SU-DHL-6 (cell line): ENCODE data around the gene CADPS.

Experiments
- EZH2phosphoT487 ChIP-seq: fragments of 200-600 bp; sonication (generic), shearing (Covaris generic); conservative IDR thresholded peaks from 2 replicates; pipeline ENCODE4 v1.6.1; 2018; ENCODE audit warnings: mild to moderate bottlenecking, antibody characterized with exemption, low read length, moderate library complexity, mixed read lengths
- TF ChIP-seq, protein P1 (sequence below): fragments of 200-600 bp; sonication (generic); IDR thresholded peaks from one replicate; pipeline ENCODE4 v1.5.1; 2017; ENCODE audit warnings: antibody characterized with exemption, mild to moderate bottlenecking, low read length, moderate library complexity; ENCODE audit not compliant: insufficient read depth, poor library complexity, severe bottlenecking

DNA sequence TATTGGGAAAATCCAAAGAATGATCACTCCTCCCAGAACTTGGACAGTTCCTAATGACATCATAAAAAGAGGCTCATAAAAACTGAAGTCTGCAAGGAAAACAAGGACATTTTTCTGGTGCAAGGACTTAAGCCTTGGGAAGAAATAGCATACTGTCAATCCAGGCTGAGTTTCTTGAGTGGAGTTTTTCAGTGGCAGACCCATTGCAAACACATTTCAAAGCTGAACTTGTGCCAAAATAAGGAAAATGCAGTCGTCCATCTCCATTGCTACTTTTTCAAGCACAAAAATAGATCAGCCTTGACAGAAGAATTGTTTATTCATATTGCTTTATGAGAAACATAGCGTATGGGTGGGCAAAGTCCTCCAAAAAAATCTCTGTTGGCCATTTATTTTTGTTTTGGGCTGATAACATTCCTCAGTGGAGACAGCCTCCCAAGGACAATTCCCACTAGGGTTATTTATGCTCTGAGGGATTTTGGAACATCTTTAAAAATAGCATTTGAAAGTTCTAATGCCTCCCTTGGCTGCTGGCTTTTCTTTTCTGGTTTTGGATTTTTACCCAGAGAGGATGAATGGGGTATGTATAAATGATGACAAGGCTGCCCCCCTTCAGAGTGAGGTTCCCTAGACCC is 220.0 kb downstream of the CADPS start:
- TF ChIP-seq, protein P1, sequence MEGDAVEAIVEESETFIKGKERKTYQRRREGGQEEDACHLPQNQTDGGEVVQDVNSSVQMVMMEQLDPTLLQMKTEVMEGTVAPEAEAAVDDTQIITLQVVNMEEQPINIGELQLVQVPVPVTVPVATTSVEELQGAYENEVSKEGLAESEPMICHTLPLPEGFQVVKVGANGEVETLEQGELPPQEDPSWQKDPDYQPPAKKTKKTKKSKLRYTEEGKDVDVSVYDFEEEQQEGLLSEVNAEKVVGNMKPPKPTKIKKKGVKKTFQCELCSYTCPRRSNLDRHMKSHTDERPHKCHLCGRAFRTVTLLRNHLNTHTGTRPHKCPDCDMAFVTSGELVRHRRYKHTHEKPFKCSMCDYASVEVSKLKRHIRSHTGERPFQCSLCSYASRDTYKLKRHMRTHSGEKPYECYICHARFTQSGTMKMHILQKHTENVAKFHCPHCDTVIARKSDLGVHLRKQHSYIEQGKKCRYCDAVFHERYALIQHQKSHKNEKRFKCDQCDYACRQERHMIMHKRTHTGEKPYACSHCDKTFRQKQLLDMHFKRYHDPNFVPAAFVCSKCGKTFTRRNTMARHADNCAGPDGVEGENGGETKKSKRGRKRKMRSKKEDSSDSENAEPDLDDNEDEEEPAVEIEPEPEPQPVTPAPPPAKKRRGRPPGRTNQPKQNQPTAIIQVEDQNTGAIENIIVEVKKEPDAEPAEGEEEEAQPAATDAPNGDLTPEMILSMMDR = no peak
- no peak for TF ChIP-seq EZH2phosphoT487
